ENCODE data around the gene BUB3.
A peak's percentile ranks its signal among the peaks of the same experiment; 100 is the strongest.

BUB3 gene

DNA sequence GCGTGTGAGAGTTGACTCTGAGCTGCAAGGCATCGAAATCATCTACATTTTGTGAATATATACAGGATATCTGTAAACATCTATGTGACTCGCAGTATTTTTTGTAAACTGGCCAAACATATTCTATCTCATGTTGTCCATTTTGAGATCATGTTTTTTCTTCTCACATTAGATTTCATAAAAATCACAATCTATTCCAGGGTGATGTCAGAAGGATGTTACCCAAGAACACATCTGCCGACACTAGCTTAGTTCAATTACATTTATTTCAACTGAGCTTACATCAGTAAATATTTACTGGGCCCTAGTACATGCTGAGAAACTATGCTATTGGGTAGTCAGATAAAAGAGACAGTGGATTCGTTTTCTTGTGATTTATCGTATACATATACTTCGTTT lies 2.5 kb upstream of the BUB3 start:
- TF ChIP-seq PAX5 (IDR thresholded peaks at IDR 0.05; ENCODE audit: insufficient read depth, low read length, severe bottlenecking) (no peak), POLR2AphosphoS5 (IDR thresholded peaks at IDR 0.05; ENCODE audit: low read depth, low read length) (no peak), POLR2A (IDR thresholded peaks at IDR 0.05; ENCODE audit: low read depth, low read length) (no peak), SPI1 (IDR thresholded peaks at IDR 0.05; ENCODE audit: low read depth, low read length) (no peak), TAF1 (IDR thresholded peaks at IDR 0.05; ENCODE audit: low read depth, low read length) (no peak), POU2F2 (IDR thresholded peaks at IDR 0.05; ENCODE audit: low read depth, low read length) (no peak)
- no peak for DNase-seq (ENCODE audit: insufficient read length, low spot score)
- no peak for FAIRE-seq

- FAIRE-seq: no peak
- no peak for DNase-seq (ENCODE audit: insufficient read length, low spot score)
- TF ChIP-seq TAF1 (IDR thresholded peaks at IDR 0.05; ENCODE audit: low read depth, low read length): no peak
- TF ChIP-seq POLR2A (IDR thresholded peaks at IDR 0.05; ENCODE audit: low read depth, low read length): no peak
- no peak for TF ChIP-seq SPI1 (IDR thresholded peaks at IDR 0.05; ENCODE audit: low read depth, low read length)
- TF ChIP-seq POLR2AphosphoS5 (IDR thresholded peaks at IDR 0.05; ENCODE audit: low read depth, low read length): no peak
- no peak for TF ChIP-seq POU2F2 (IDR thresholded peaks at IDR 0.05; ENCODE audit: low read depth, low read length)
- no peak for TF ChIP-seq PAX5 (IDR thresholded peaks at IDR 0.05; ENCODE audit: insufficient read depth, low read length, severe bottlenecking)
These were observed 613 bp upstream of the BUB3 start for GRCh38 chr10:123153486-123154091.

GRCh38 chr10:123154711-123155505 lies 706 bp downstream of the BUB3 start:
- no peak for FAIRE-seq
- no peak; the same call in 1 of the 2 replicates for TF ChIP-seq POLR2AphosphoS5 (IDR thresholded peaks at IDR 0.05; ENCODE audit: low read depth, low read length)
- TF ChIP-seq POU2F2 (IDR thresholded peaks at IDR 0.05; ENCODE audit: low read depth, low read length): no peak
- TF ChIP-seq SPI1 (IDR thresholded peaks at IDR 0.05; ENCODE audit: low read depth, low read length): no peak; the same call in 1 of the 2 replicates
- TF ChIP-seq POLR2A (IDR thresholded peaks at IDR 0.05; ENCODE audit: low read depth, low read length): no peak
- TF ChIP-seq PAX5 (IDR thresholded peaks at IDR 0.05; ENCODE audit: insufficient read depth, low read length, severe bottlenecking): no peak
- no peak for TF ChIP-seq TAF1 (IDR thresholded peaks at IDR 0.05; ENCODE audit: low read depth, low read length)
- DNase-seq (ENCODE audit: insufficient read length, low spot score): no peak

DNA sequence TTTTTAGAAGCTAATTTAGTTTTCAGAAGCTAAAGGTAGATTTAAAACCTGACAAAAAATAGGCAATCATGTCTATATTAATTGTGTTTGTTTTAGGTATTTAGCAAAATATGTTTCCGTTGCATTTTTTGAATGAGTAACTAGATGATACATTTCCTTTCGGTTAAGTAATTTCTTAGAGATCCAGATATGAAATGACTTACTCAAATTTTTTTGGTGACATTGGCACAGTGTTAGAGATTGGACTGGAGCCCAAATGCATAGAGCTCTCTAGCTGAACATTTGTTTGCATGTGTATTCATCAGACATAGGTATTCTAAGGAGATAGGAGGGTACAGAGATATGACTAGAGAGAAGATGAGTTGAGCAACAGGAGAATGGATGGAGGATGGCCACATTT lies 1.9 kb downstream of the BUB3 start:
- no peak for DNase-seq (ENCODE audit: insufficient read length, low spot score)
- FAIRE-seq: no peak
- TF ChIP-seq SPI1 (IDR thresholded peaks at IDR 0.05; ENCODE audit: low read depth, low read length): no peak
- TF ChIP-seq PAX5 (IDR thresholded peaks at IDR 0.05; ENCODE audit: insufficient read depth, low read length, severe bottlenecking): no peak
- TF ChIP-seq POLR2AphosphoS5 (IDR thresholded peaks at IDR 0.05; ENCODE audit: low read depth, low read length): no peak
- TF ChIP-seq POU2F2 (IDR thresholded peaks at IDR 0.05; ENCODE audit: low read depth, low read length): no peak
- no peak for TF ChIP-seq POLR2A (IDR thresholded peaks at IDR 0.05; ENCODE audit: low read depth, low read length)
- no peak for TF ChIP-seq TAF1 (IDR thresholded peaks at IDR 0.05; ENCODE audit: low read depth, low read length)

GRCh38 chr10:123157210-123157609 lies 3.0 kb downstream of the BUB3 start:
- no peak for TF ChIP-seq POU2F2 (IDR thresholded peaks at IDR 0.05; ENCODE audit: low read depth, low read length)
- TF ChIP-seq PAX5 (IDR thresholded peaks at IDR 0.05; ENCODE audit: insufficient read depth, low read length, severe bottlenecking): no peak
- TF ChIP-seq POLR2A (IDR thresholded peaks at IDR 0.05; ENCODE audit: low read depth, low read length): no peak
- TF ChIP-seq POLR2AphosphoS5 (IDR thresholded peaks at IDR 0.05; ENCODE audit: low read depth, low read length): no peak
- no peak for TF ChIP-seq SPI1 (IDR thresholded peaks at IDR 0.05; ENCODE audit: low read depth, low read length)
- no peak for TF ChIP-seq TAF1 (IDR thresholded peaks at IDR 0.05; ENCODE audit: low read depth, low read length)
- FAIRE-seq: peak; percentile 67
- DNase-seq (ENCODE audit: insufficient read length, low spot score): no peak

DNA sequence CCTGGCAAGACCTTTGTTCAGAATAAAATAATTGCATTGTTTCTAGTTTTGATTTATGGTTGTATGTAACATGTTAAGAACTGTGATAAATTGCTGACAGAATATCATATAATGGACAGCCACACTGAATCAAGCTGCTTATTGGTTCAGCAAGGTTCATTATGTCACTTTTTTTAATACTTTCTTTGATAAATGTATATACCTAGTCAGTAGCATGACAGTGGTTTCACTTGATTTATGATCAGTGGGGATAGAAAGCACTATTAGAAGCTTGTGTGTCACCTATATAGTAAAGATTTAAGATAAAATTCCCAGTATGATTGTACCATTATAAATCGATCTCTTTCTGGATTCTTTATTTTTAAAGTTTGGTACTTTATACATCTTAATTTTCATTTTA lies 4.5 kb downstream of the BUB3 start:
- FAIRE-seq: no peak
- no peak for TF ChIP-seq POLR2A (IDR thresholded peaks at IDR 0.05; ENCODE audit: low read depth, low read length)
- TF ChIP-seq POLR2AphosphoS5 (IDR thresholded peaks at IDR 0.05; ENCODE audit: low read depth, low read length): no peak
- TF ChIP-seq PAX5 (IDR thresholded peaks at IDR 0.05; ENCODE audit: insufficient read depth, low read length, severe bottlenecking): no peak
- TF ChIP-seq SPI1 (IDR thresholded peaks at IDR 0.05; ENCODE audit: low read depth, low read length): no peak
- TF ChIP-seq POU2F2 (IDR thresholded peaks at IDR 0.05; ENCODE audit: low read depth, low read length): no peak
- TF ChIP-seq TAF1 (IDR thresholded peaks at IDR 0.05; ENCODE audit: low read depth, low read length): no peak
- DNase-seq (ENCODE audit: insufficient read length, low spot score): no peak

DNA sequence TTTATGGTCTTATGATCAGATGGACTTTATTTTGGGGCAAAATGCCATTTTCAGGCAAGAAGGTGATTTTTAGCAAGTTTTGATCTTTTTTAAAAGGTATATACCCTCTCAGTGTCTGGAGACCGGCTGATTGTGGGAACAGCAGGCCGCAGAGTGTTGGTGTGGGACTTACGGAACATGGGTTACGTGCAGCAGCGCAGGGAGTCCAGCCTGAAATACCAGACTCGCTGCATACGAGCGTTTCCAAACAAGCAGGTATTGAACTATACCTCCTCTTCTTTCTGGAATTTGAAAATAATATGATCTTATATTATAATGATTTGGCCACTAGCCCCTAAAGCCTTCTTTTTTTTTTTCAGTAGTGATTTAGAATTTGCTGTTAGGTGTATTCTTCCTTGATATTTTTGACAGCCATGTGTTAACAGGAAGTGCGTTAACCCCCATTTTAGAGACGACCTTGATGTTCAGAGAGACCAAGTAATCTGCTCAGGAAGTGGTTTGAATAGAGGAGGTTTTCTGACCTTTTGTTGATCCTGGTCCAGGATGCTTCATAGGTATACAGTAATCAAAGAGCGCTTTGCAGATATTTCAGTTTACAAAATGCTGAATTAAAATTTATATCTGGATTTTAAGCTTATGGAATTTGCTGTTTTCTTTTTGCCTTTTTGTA lies 6.2 kb downstream of the BUB3 start:
- no peak for TF ChIP-seq TAF1 (IDR thresholded peaks at IDR 0.05; ENCODE audit: low read depth, low read length)
- TF ChIP-seq SPI1 (IDR thresholded peaks at IDR 0.05; ENCODE audit: low read depth, low read length): peak; percentile 59; the same call in 1 of the 2 replicates
- FAIRE-seq (no peak), DNase-seq (ENCODE audit: insufficient read length, low spot score) (no peak)

DNA sequence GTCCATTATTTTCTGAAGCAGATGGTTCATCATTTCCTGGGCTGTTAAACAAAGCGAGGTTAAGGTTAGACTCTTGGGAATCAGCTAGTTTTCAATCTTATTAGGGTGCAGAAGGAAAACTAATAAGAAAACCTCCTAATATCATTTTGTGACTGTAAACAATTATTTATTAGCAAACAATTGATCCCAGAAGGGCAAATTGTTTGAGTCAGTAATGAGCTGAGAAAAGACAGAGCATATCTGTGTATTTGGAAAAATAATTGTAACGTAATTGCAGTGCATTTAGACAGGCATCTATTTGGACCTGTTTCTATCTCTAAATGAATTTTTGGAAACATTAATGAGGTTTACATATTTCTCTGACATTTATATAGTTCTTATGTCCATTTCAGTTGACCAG lies 10.1 kb downstream of the BUB3 start:
- TF ChIP-seq SPI1 (IDR thresholded peaks at IDR 0.05; ENCODE audit: low read depth, low read length) (no peak), PAX5 (IDR thresholded peaks at IDR 0.05; ENCODE audit: insufficient read depth, low read length, severe bottlenecking) (no peak), POU2F2 (IDR thresholded peaks at IDR 0.05; ENCODE audit: low read depth, low read length) (no peak), TAF1 (IDR thresholded peaks at IDR 0.05; ENCODE audit: low read depth, low read length) (no peak), POLR2AphosphoS5 (IDR thresholded peaks at IDR 0.05; ENCODE audit: low read depth, low read length) (no peak), POLR2A (IDR thresholded peaks at IDR 0.05; ENCODE audit: low read depth, low read length) (no peak)
- FAIRE-seq: no peak
- DNase-seq (ENCODE audit: insufficient read length, low spot score): no peak

GRCh38 chr10:123165445-123166072 lies 11.4 kb downstream of the BUB3 start:
- FAIRE-seq: peak; percentile 9
- DNase-seq (ENCODE audit: insufficient read length, low spot score): no peak
- TF ChIP-seq POLR2AphosphoS5 (IDR thresholded peaks at IDR 0.05; ENCODE audit: low read depth, low read length): peak; percentile 50; the same call in 1 of the 2 replicates
- no peak for TF ChIP-seq TAF1 (IDR thresholded peaks at IDR 0.05; ENCODE audit: low read depth, low read length)
- TF ChIP-seq POLR2A (IDR thresholded peaks at IDR 0.05; ENCODE audit: low read depth, low read length): peak; percentile 51; the same call in 1 of the 2 replicates
